Heart left ventricle (tissue), 16 donors: Measurements from ENCODE around the gene HSPA13. TPM values are rescaled to one million over a fixed set of nuclear protein-coding genes. Genes with fewer than 3 reads are reported as not detected.

Experiments
- ATAC-seq, 4 donors: fragments of 200-7000 bp; cut with Tn5 transposase; one replicate each; pipeline ENCODE4 v1.9.1; 2020 to 2022; ENCODE audit warnings: moderate library complexity in 4 of 4, mild to moderate bottlenecking in 3 of 4, moderate number of reproducible peaks in 1 of 4
- DNase-seq, 5 donors: peaks; one replicate each; pipeline ENCODE4 v3.0.0-alpha.2; 2020
- H3K27ac ChIP-seq, 12 donors: fragments of 200-600 bp; sonication (generic) in 4 of 12; one replicate each; pipeline versions ENCODE4 v1.5.0 to v1.8.0; 2016 to 2022; ENCODE audit warnings: mild to moderate bottlenecking in 2 of 12
- H3K27me3 ChIP-seq, 9 donors: fragments of 200-600 bp; sonication (generic) in 2 of 9; one replicate each; pipeline versions ENCODE4 v1.5.1 to v1.8.0; 2016 to 2022; ENCODE audit warnings: mild to moderate bottlenecking in 3 of 9
- H3K36me3 ChIP-seq, 9 donors: fragments of 200-600 bp; sonication (generic) in 2 of 9; one replicate each; pipeline versions ENCODE4 v1.5.0 to v1.8.0; 2018 to 2022; ENCODE audit warnings: mild to moderate bottlenecking in 2 of 9
- H3K4me1 ChIP-seq, 12 donors: fragments of 200-600 bp; sonication (generic) in 4 of 12; one replicate each; pipeline versions ENCODE4 v1.5.0 to v1.8.0; 2016 to 2022; ENCODE audit warnings: mild to moderate bottlenecking in 3 of 12
- H3K4me3 ChIP-seq, 12 donors: fragments of 200-600 bp; sonication (generic) in 4 of 12; one replicate each; pipeline versions ENCODE4 v1.5.0 to v1.8.0; 2017 to 2022; ENCODE audit warnings: mild to moderate bottlenecking in 9 of 12, moderate library complexity in 4 of 12
- H3K9me3 ChIP-seq, 12 donors: fragments of 200-600 bp; sonication (generic) in 4 of 12; one replicate each; pipeline versions ENCODE4 v1.5.0 to v1.8.0; 2016 to 2022; ENCODE audit warnings: mild to moderate bottlenecking in 1 of 12
- POLR2A ChIP-seq, 2 donors: fragments of 450-650 bp; IDR thresholded peaks; one replicate each; pipeline ENCODE4 v1.6.1; 2017; ENCODE audit warnings: antibody characterized with exemption in 2 of 2, mild to moderate bottlenecking in 2 of 2, moderate library complexity in 2 of 2
- WGBS, 4 donors: extraction: QIAGEN DNeasy Blood & Tissue Kit in 2 of 4; methylation state at CpG; one replicate each; pipeline versions ENCODE4 v1.1.5 to v1.1.7; 2013 to 2018; 5-methylcytosine and 5-hydroxymethylcytosine counted together
- intact Hi-C, 10 donors: fragments of 100-400 bp; cut with DNase I; formaldehyde crosslinking; loops; one replicate each; pipeline versions ENCODE4 v1.11.1 to v1.14.2; 2022
- polyA plus RNA-seq, 2 donors: library from polyadenylated mRNA; stranded (reverse); fragments of 200-250 nt; gene quantifications; one replicate each; pipeline ENCODE4 v1.2.3, GENCODE V29; 2013
- total RNA-seq, 9 donors: library from RNA; depleted of rRNA in 2 of 9; stranded (reverse); fragments of >200 nt in 2 of 9; fragmentation: NEBNext Ultra II Directional in 3 of 9; extraction: Animal tissue kit (Norgen Biotek cat#: 25700) in 3 of 9; gene quantifications; one replicate each; pipeline versions ENCODE4 v1.1.0 to v1.2.4, GENCODE V29; 2016 to 2023
- TF ChIP-seq, protein P1 (sequence below), 12 donors: fragments of 200-600 bp; sonication (generic) in 4 of 12; IDR thresholded peaks; one replicate each; pipeline versions ENCODE4 v1.5.0 to v1.8.0; 2018 to 2022; ENCODE audit warnings: antibody characterized with exemption in 12 of 12, mild to moderate bottlenecking in 5 of 12
- donor health status: ischemic (EF 13 %, LVEDD 7.1; RV severe dilation, severe dysfunction).
- donor health status: healthy with polysubstance abuse.
- donor health status: DM: no; HTN: yes; CAD: no.
- donor health status: DM: no; HTN: no; CAD: no.
- donor health status: ischemic (EF 25% LVEDD 6.9; RV normal size, moderate dysfunction).
- donor health status: ischemic (EF 25% LVEDD 5.7; RV mildly dilated, moderate dysfunction).
- donor health status: healthy.
- donor health status: DM: yes; HTN: yes; CAD: no.
- donor health status: ischemic (EF 35%, LVEDD 5.7; RV mildly dilated, moderate dysfunction).
- donor health status: nonischemic (EF 11% LVEDD 7.7; RV severe dilation, severe dysfunction).
- donor health status: DM: yes; HTN: yes; CAD: no.
- donor health status: PGD.
- donor health status: ischemic (EF 29% LVEDD 5.4; RV normal size, mild dysfunction).
- donor health status: nonischemic (EF 23%, LVEDD 6.1; RV moderate dilation, normal function).

The HSPA13 gene
- total and polyA plus RNA-seq, 11 donors: 3.0 to 23.8 (median 16.0) TPM

DNA sequence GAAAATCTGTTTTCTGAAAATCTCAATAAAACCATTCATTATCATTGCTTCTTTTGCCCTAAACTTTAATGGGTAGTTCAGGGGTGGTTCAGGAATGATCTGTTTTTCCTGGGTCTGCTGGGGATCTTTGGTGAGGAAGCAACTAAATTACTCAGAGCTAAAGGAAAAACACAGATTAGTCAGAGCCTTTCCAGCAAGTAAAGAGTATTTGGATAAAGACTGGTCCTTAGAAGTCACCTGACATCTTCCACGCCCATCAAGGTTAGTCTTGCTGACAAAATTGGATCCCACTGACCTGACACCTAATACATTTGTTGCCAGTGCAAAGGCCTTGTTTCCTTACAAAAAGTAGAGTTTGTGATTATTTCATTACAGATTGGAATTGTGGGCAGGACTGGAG lies 24.2 kb downstream of the HSPA13 start:
- intact Hi-C loops: no loop called here
- Histone ChIP-seq H3K9me3 (no peaks in the 10 kb centered on the region), H3K4me3 (no peak overlapping the region), H3K27me3 (peaks cover 0 to 3% (median 0%) of the 10 kb centered on the region in 9 donors), H3K4me1 (no peaks in the 10 kb centered on the region), H3K36me3 (no peaks in the 10 kb centered on the region), H3K27ac (no peak overlapping the region)
- no peak for DNase-seq
- ATAC-seq: no peak
- no peak for TF ChIP-seq POLR2A (IDR thresholded peaks at IDR 0.05)
- TF ChIP-seq, protein P1, sequence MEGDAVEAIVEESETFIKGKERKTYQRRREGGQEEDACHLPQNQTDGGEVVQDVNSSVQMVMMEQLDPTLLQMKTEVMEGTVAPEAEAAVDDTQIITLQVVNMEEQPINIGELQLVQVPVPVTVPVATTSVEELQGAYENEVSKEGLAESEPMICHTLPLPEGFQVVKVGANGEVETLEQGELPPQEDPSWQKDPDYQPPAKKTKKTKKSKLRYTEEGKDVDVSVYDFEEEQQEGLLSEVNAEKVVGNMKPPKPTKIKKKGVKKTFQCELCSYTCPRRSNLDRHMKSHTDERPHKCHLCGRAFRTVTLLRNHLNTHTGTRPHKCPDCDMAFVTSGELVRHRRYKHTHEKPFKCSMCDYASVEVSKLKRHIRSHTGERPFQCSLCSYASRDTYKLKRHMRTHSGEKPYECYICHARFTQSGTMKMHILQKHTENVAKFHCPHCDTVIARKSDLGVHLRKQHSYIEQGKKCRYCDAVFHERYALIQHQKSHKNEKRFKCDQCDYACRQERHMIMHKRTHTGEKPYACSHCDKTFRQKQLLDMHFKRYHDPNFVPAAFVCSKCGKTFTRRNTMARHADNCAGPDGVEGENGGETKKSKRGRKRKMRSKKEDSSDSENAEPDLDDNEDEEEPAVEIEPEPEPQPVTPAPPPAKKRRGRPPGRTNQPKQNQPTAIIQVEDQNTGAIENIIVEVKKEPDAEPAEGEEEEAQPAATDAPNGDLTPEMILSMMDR (IDR thresholded peaks at IDR 0.05): no peak
- 47 to 64% (median 56%) methylated on average over 1 of the region's 1 CpG for WGBS, 4 donors

GRCh38 chr21:14356746-14357145 lies 26.2 kb downstream of the HSPA13 start:
- no peaks in the 10 kb centered on the region for H3K4me1 ChIP-seq
- intact Hi-C loops: no loop called here
- no peaks in the 10 kb centered on the region for H3K36me3 ChIP-seq
- H3K9me3 ChIP-seq: no peaks in the 10 kb centered on the region
- H3K4me3 ChIP-seq: no peak overlapping the region
- ATAC-seq (no peak), DNase-seq (no peak)
- H3K27me3 ChIP-seq: peaks cover 0 to 3% (median 0%) of the 10 kb centered on the region in 9 donors
- no peak for TF ChIP-seq POLR2A (IDR thresholded peaks at IDR 0.05)
- TF ChIP-seq, protein P1 (IDR thresholded peaks at IDR 0.05): no peak
- H3K27ac ChIP-seq: no peak overlapping the region
- WGBS, 4 donors: 73 to 83% (median 81%) methylated on average over 4 of the region's 4 CpGs

DNA sequence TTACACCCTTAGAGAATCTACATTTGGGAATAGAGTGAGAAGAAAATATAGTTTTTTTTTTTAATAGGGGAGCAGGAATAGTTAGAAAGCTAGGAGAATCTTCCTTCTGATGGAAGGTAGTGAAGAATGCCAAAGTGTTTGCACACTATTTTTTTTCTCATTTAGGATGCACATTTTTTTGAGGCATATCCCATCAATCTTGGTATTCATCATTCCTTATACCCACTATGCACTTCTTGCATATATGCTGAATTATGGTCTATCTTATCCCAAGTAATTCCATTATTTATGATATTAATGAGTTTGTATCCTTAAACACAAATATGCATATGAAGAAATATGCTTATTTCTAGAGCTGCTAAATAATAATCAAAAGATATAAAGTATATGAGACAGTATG lies 28.4 kb downstream of the HSPA13 start:
- ATAC-seq: no peak
- TF ChIP-seq POLR2A (IDR thresholded peaks at IDR 0.05): no peak
- TF ChIP-seq, protein P1 (IDR thresholded peaks at IDR 0.05): no peak
- Histone ChIP-seq H3K4me3 (no peak overlapping the region), H3K27me3 (peaks cover 0 to 3% (median 0%) of the 10 kb centered on the region in 9 donors), H3K27ac (no peak overlapping the region), H3K36me3 (no peaks in the 10 kb centered on the region), H3K4me1 (no peaks in the 10 kb centered on the region), H3K9me3 (no peaks in the 10 kb centered on the region)
- no peak for DNase-seq
- intact Hi-C loops: no loop called here

- TF ChIP-seq, protein P1 (IDR thresholded peaks at IDR 0.05): no peak
- no peak for TF ChIP-seq POLR2A (IDR thresholded peaks at IDR 0.05)
These were observed 29.2 kb downstream of the HSPA13 start for GRCh38 chr21:14353726-14354125.

More at GRCh38 chr21:14353726-14354125, 29.2 kb downstream of the HSPA13 start:
- no peak for ATAC-seq
- DNase-seq: no peak
- no peaks in the 10 kb centered on the region for H3K4me1 ChIP-seq
- WGBS, 4 donors: 25 to 53% (median 43%) methylated on average over 1 of the region's 1 CpG
- H3K36me3 ChIP-seq: no peaks in the 10 kb centered on the region
- intact Hi-C loops: no loop called here
- no peak overlapping the region for H3K27ac ChIP-seq
- peaks cover 0 to 3% (median 0%) of the 10 kb centered on the region in 9 donors for H3K27me3 ChIP-seq
- H3K4me3 ChIP-seq: no peak overlapping the region
- no peaks in the 10 kb centered on the region for H3K9me3 ChIP-seq
